IMR-90 (cell line): ENCODE data around the gene EEF1E1. TPM values are rescaled to one million over a fixed set of nuclear protein-coding genes. Genes with fewer than 3 reads are reported as not detected.

Experiments
- ATAC-seq: fragments of 200-7000 bp; cut with Tn5 transposase; 2 replicates; pipeline ENCODE4 v1.9.1; 2020; ENCODE audit warnings: low read depth, mild to moderate bottlenecking, moderate library complexity
- BruUV-seq: library from RNA; stranded (reverse); fragments of 400-500 nt; replicated peaks from 2 replicates; lab custom pipeline; 2021; lab: Mats Ljungman, UMichigan
- CTCF ChIA-PET: fragments of 300-600 bp; formaldehyde crosslinking; extraction: SDS; loops from one replicate; lab custom pipeline; 2021; ENCODE audit warnings: antibody characterized with exemption; lab: Yijun Ruan, JAX
- POLR2A ChIA-PET: fragments of 300-600 bp; sonication (Branson Sonifier 250); formaldehyde crosslinking; loops from one replicate; lab custom pipeline; 2022; ENCODE audit warnings: antibody characterized with exemption; ENCODE audit not compliant: unreplicated experiment; lab: Charles Lee
- DNase-seq: peaks from one replicate; pipeline ENCODE4 v3.0.0; 2013
- H2AFZ ChIP-seq: replicated peaks from 2 replicates; pipeline ENCODE3; 2013; ENCODE audit warnings: low read length, mild to moderate bottlenecking; ENCODE audit not compliant: poor library complexity
- H2AK5ac ChIP-seq: 2 replicates; pipeline ENCODE4 v1.6.1; 2013; ENCODE audit warnings: low read depth, low read length, inconsistent platforms
- H2AK9ac ChIP-seq: replicated peaks from 2 replicates; pipeline ENCODE3; 2013; ENCODE audit warnings: mild to moderate bottlenecking, low read depth, low read length, moderate library complexity; ENCODE audit not compliant: poor library complexity
- H2BK120ac ChIP-seq: 2 replicates; pipeline ENCODE4 v1.6.1; 2013; ENCODE audit warnings: low read depth, low read length, inconsistent platforms
- H2BK15ac ChIP-seq: 3 replicates; pipeline ENCODE4 v1.6.1; 2013; ENCODE audit warnings: low read depth, low read length, inconsistent platforms
- H2BK20ac ChIP-seq: 2 replicates; pipeline ENCODE4 v1.6.1; 2013; ENCODE audit warnings: low read depth, mild to moderate bottlenecking, inconsistent platforms, low read length, moderate library complexity
- H2BK5ac ChIP-seq: 2 replicates; pipeline ENCODE4 v1.6.1; 2013; ENCODE audit warnings: mild to moderate bottlenecking, low read depth, low read length, inconsistent platforms; ENCODE audit not compliant: poor library complexity, severe bottlenecking
- H3K14ac ChIP-seq: replicated peaks from 2 replicates; pipeline ENCODE4 v1.6.1; 2013; ENCODE audit warnings: low read depth, low read length, inconsistent platforms
- H3K18ac ChIP-seq: 2 replicates; pipeline ENCODE4 v1.6.1; 2013; ENCODE audit warnings: low read depth, low read length, control low read depth
- H3K23ac ChIP-seq: 2 replicates; pipeline ENCODE4 v1.6.1; 2013; ENCODE audit warnings: low read depth, low read length, inconsistent platforms
- H3K27ac ChIP-seq: 2 replicates; pipeline ENCODE4 v1.5.1; 2013; ENCODE audit warnings: mild to moderate bottlenecking, control low read depth, low read length; ENCODE audit not compliant: insufficient read depth
- H3K27me3 ChIP-seq: 2 replicates; pipeline ENCODE4 v1.6.1; 2013; ENCODE audit warnings: low read length; ENCODE audit not compliant: control insufficient read depth, insufficient read depth
- H3K36me3 ChIP-seq: 2 replicates; pipeline ENCODE4 v1.6.1; 2013; ENCODE audit warnings: low read length, mixed read lengths; ENCODE audit not compliant: control insufficient read depth, insufficient read depth
- H3K4ac ChIP-seq: 2 replicates; pipeline ENCODE4 v1.6.1; 2013; ENCODE audit warnings: low read depth, low read length, inconsistent platforms
- H3K4me1 ChIP-seq: 2 replicates; pipeline ENCODE4 v1.6.1; 2013; ENCODE audit warnings: low read length, mixed read lengths; ENCODE audit not compliant: control insufficient read depth, insufficient read depth
- H3K4me2 ChIP-seq: 2 replicates; pipeline ENCODE4 v1.6.1; 2013; ENCODE audit warnings: low read depth, mild to moderate bottlenecking, control low read depth, low read length, moderate library complexity
- H3K4me3 ChIP-seq: 2 replicates; pipeline ENCODE4 v1.5.1; 2013; ENCODE audit warnings: low read depth, mild to moderate bottlenecking, control low read depth, low read length, moderate library complexity; ENCODE audit not compliant: insufficient read depth
- H3K56ac ChIP-seq: 2 replicates; pipeline ENCODE4 v1.6.1; 2013; ENCODE audit warnings: low read length, inconsistent platforms; ENCODE audit not compliant: insufficient read depth; ENCODE audit errors: extremely low read depth
- H3K79me1 ChIP-seq, 2 experiments: 2 replicates each; pipeline ENCODE4 v1.6.1; 2013; ENCODE audit warnings: low read length in 2 of 2, inconsistent platforms in 1 of 2, low read depth in 1 of 2
- H3K9ac ChIP-seq: 2 replicates; pipeline ENCODE4 v1.6.1; 2013; ENCODE audit warnings: low read depth, low read length, control low read depth
- H3K9me1 ChIP-seq: 2 replicates; pipeline ENCODE4 v1.6.1; 2013; ENCODE audit warnings: low read length, inconsistent platforms; ENCODE audit not compliant: insufficient read depth
- H3K9me3 ChIP-seq: 2 replicates; pipeline ENCODE4 v1.6.1; 2013; ENCODE audit warnings: low read length; ENCODE audit not compliant: control insufficient read depth, insufficient read depth
- H4K20me1 ChIP-seq: 2 replicates; pipeline ENCODE4 v1.6.1; 2013; ENCODE audit warnings: low read length, inconsistent platforms; ENCODE audit not compliant: insufficient read depth
- H4K5ac ChIP-seq: 2 replicates; pipeline ENCODE4 v1.6.1; 2013; ENCODE audit warnings: mild to moderate bottlenecking, low read depth, low read length, control low read depth
- H4K8ac ChIP-seq, 2 experiments: 2 replicates each; pipeline ENCODE4 v1.6.1; 2013; ENCODE audit warnings: low read depth in 2 of 2, low read length in 2 of 2, control low read depth in 1 of 2, inconsistent platforms in 1 of 2
- H4K91ac ChIP-seq: 2 replicates; pipeline ENCODE4 v1.6.1; 2013; ENCODE audit warnings: low read depth, low read length, inconsistent platforms; ENCODE audit not compliant: insufficient read depth
- CEBPB ChIP-seq: IDR thresholded peaks from 2 replicates; pipeline ENCODE4 v1.6.1; 2012; ENCODE audit warnings: low read depth, low read length, improper control_type of control experiment
- CHD1 ChIP-seq: IDR thresholded peaks from 2 replicates; pipeline ENCODE4 v1.6.1; 2012; ENCODE audit warnings: low read depth, low read length, improper control_type of control experiment
- CTCF ChIP-seq: conservative IDR thresholded peaks from 2 replicates; pipeline ENCODE4 v1.5.1; 2012; ENCODE audit warnings: mild to moderate bottlenecking, low read depth, low read length, improper control_type of control experiment
- ELK1 ChIP-seq: fragments of 150-350 bp; IDR thresholded peaks from 2 replicates; pipeline ENCODE4 v1.6.1; 2016; ENCODE audit warnings: low read depth, mild to moderate bottlenecking, low read length, moderate library complexity, borderline replicate concordance
- FOS ChIP-seq: fragments of 150-350 bp; IDR thresholded peaks from 2 replicates; pipeline ENCODE4 v1.6.1; 2016; ENCODE audit warnings: low read depth, low read length
- MAFK ChIP-seq: IDR thresholded peaks from 2 replicates; pipeline ENCODE4 v1.6.1; 2012; ENCODE audit warnings: low read depth, low read length, improper control_type of control experiment
- MAZ ChIP-seq: IDR thresholded peaks from 2 replicates; pipeline ENCODE4 v1.6.1; 2012; ENCODE audit warnings: low read depth, mild to moderate bottlenecking, low read length, improper control_type of control experiment, moderate library complexity, borderline replicate concordance
- MXI1 ChIP-seq: IDR thresholded peaks from 2 replicates; pipeline ENCODE4 v1.6.1; 2012; ENCODE audit warnings: low read depth, mild to moderate bottlenecking, low read length, moderate library complexity, borderline replicate concordance
- NFE2L2 ChIP-seq: fragments of 150-350 bp; IDR thresholded peaks from 2 replicates; pipeline ENCODE4 v1.6.1; 2016; ENCODE audit warnings: low read depth, mild to moderate bottlenecking, low read length
- SMC3 ChIP-seq: fragments of 150-350 bp; IDR thresholded peaks from 2 replicates; pipeline ENCODE4 v1.6.1; 2016; ENCODE audit warnings: low read depth, mild to moderate bottlenecking, antibody characterized with exemption, low read length, moderate library complexity
- USF2 ChIP-seq: fragments of 150-350 bp; IDR thresholded peaks from 2 replicates; pipeline ENCODE4 v1.6.1; 2017; ENCODE audit warnings: mild to moderate bottlenecking, antibody characterized with exemption, low read length, low read depth
- WGBS, 2 experiments: methylation state at CpG; one replicate each; pipeline versions ENCODE4 v1.1.5 to v1.1.7; 2013; ENCODE audit warnings: missing lambda C conversion rate in 2 of 2; ENCODE audit not compliant: insufficient read length in 1 of 2; ENCODE audit errors: extremely low coverage in 2 of 2; 5-methylcytosine and 5-hydroxymethylcytosine counted together
- dilution Hi-C: fragments of 300-500 bp; cut with HindIII; formaldehyde crosslinking; loops from one replicate; pipeline ENCODE4 v1.14.3; 2018; ENCODE audit warnings: low sequenced_read_pairs; ENCODE audit not compliant: unreplicated experiment
- in situ Hi-C: fragments of 300-500 bp; cut with MboI; formaldehyde crosslinking; loops from 3 replicates; pipeline ENCODE4 v1.14.3; 2019; ENCODE audit warnings: low sequenced_read_pairs, inconsistent platforms, mixed read lengths
- intact Hi-C: fragments of 100-400 bp; cut with micrococcal nuclease; formaldehyde crosslinking; loops from 2 replicates; pipeline ENCODE4 v1.10.0; 2022
- polyA plus RNA-seq, 3 experiments: library from polyadenylated mRNA; depleted of rRNA; stranded (reverse); fragments of >200 nt; gene quantifications; 2 replicates each; pipeline ENCODE4 v1.2.3, GENCODE V29; 2012; ENCODE audit warnings: low replicate concordance in 1 of 3
- total RNA-seq: library from RNA; depleted of rRNA; stranded (reverse); fragments of >200 nt; gene quantifications from 2 replicates; pipeline ENCODE4 v1.2.3, GENCODE V29; 2012

The EEF1E1 gene
- total and polyA plus RNA-seq, 2 of the 4 experiments (the other 2 are of a cell fraction), result 65.8 to 68.6 TPM

- no peak overlapping the region for H3K56ac ChIP-seq
- no peak overlapping the region for H2BK120ac ChIP-seq
- no peak overlapping the region for H3K14ac ChIP-seq
- no peak overlapping the region for H3K4me2 ChIP-seq
- no TSS peak for BruUV-seq
- H3K23ac ChIP-seq, result no peak overlapping the region
- no peak overlapping the region for H3K18ac ChIP-seq
- peaks cover 2% of the 10 kb centered on the region; the same call in 1 of the 2 replicates for H3K4me1 ChIP-seq
- DNase-seq (no peak), ATAC-seq (no peak)
- no peak overlapping the region for H2BK15ac ChIP-seq
- H4K20me1 ChIP-seq, result no peaks in the 10 kb centered on the region
- no peak overlapping the region for H3K27ac ChIP-seq
- no peak overlapping the region for H4K91ac ChIP-seq
- no peak overlapping the region for H2BK5ac ChIP-seq
- dilution Hi-C loops (no loop called here), intact Hi-C loops (no loop called here), in situ Hi-C loops (loop anchor here (25.0 kb wide), 1 partner anchor 774 kb away; no protein-coding TSS in a partner anchor)
- H2AFZ ChIP-seq, result no peak overlapping the region
- no peak overlapping the region for H4K5ac ChIP-seq
- H4K8ac ChIP-seq, result no peak overlapping the region
- H3K9ac ChIP-seq, result no peak overlapping the region
- peaks cover 0 to 8% of the 10 kb centered on the region in 2 experiments; a peak in 1 of 4 replicates for H3K79me1 ChIP-seq
- no peak overlapping the region for H3K4me3 ChIP-seq
- WGBS, 2 experiments, result 80% methylated on average over 1 of the region's 4 CpGs; no CpG with 5 or more reads in 1 of the 2 experiments
- H3K27me3 ChIP-seq, result no peaks in the 10 kb centered on the region
- no peaks in the 10 kb centered on the region for H3K9me1 ChIP-seq
- no peak overlapping the region for H2BK20ac ChIP-seq
- no peak overlapping the region for H2AK5ac ChIP-seq
- ChIA-PET POLR2A (no interaction called here), CTCF (no interaction called here)
- H3K4ac ChIP-seq, result no peak overlapping the region
- H3K36me3 ChIP-seq, result peaks cover 2% of the 10 kb centered on the region; the same call in 1 of the 2 replicates
- H2AK9ac ChIP-seq, result no peak overlapping the region
- H3K9me3 ChIP-seq, result no peaks in the 10 kb centered on the region
- TF ChIP-seq SMC3 (no peak), USF2 (no peak), FOS (no peak), MAZ (no peak), CTCF (no peak), ELK1 (no peak), MXI1 (no peak), NFE2L2 (no peak), CHD1 (no peak), CEBPB (no peak), MAFK (no peak)
Measured at GRCh38 chr6:8061736-8062135, 40.6 kb downstream of the EEF1E1 start.
